GM21423 (cell line): ENCODE results near the gene CHCHD3.
"Not testable (repeated sequence)": the region's sequence is repeated elsewhere in the genome, so short reads cannot be mapped to it uniquely, and the experiment has no call there.

ENCODE experiments used
- ATAC-seq: cut with Tn5 transposase; IDR thresholded peaks from one replicate; pipeline ENCODE4 v1.9.1; 2021; ENCODE audit warnings: mild to moderate bottlenecking, moderate library complexity; ENCODE audit not compliant: unreplicated experiment

The CHCHD3 gene

GRCh38 chr7:133009426-133010252 lies 72.3 kb downstream of the CHCHD3 start:
- no peak for ATAC-seq

- ATAC-seq, result no peak
Observed at GRCh38 chr7:133007961-133008360, 73.9 kb downstream of the CHCHD3 start.

- ATAC-seq, result no peak
Observed at GRCh38 chr7:133003052-133003910, 78.6 kb downstream of the CHCHD3 start.

- no peak for ATAC-seq
Observed at GRCh38 chr7:133001727-133002126, 80.2 kb downstream of the CHCHD3 start.

- no peak for ATAC-seq
Observed at GRCh38 chr7:132999845-133000244, 82.0 kb downstream of the CHCHD3 start.

GRCh38 chr7:132998763-132999162 lies 83.1 kb downstream of the CHCHD3 start:
- no peak for ATAC-seq

- no peak for ATAC-seq
Observed at GRCh38 chr7:132997505-132997904, 84.4 kb downstream of the CHCHD3 start.

GRCh38 chr7:132996581-132997242 lies 85.2 kb downstream of the CHCHD3 start:
- no peak for ATAC-seq

- ATAC-seq, result no peak
Observed at GRCh38 chr7:132993377-132994013, 88.4 kb downstream of the CHCHD3 start.

GRCh38 chr7:132991615-132992587 lies 90.0 kb downstream of the CHCHD3 start:
- ATAC-seq, result no peak

GRCh38 chr7:132988117-132988516 lies 93.8 kb downstream of the CHCHD3 start:
- no peak for ATAC-seq

GRCh38 chr7:132980402-132980801 lies 101.5 kb downstream of the CHCHD3 start:
- ATAC-seq, result no peak

- no peak for ATAC-seq
Observed at GRCh38 chr7:132979524-132979923, 102.4 kb downstream of the CHCHD3 start.

GRCh38 chr7:132977234-132977633 lies 104.7 kb downstream of the CHCHD3 start:
- no peak for ATAC-seq

GRCh38 chr7:132972745-132973144 lies 109.1 kb downstream of the CHCHD3 start:
- ATAC-seq, result no peak

GRCh38 chr7:132970257-132970656 lies 111.6 kb downstream of the CHCHD3 start:
- no peak for ATAC-seq

GRCh38 chr7:132969520-132969919 lies 112.4 kb downstream of the CHCHD3 start:
- ATAC-seq, result no peak

- ATAC-seq, result not testable (repeated sequence)
Observed at GRCh38 chr7:132967470-132967848, 114.4 kb downstream of the CHCHD3 start.

GRCh38 chr7:132966754-132967469 lies 115.0 kb downstream of the CHCHD3 start:
- no peak for ATAC-seq
